GM11168 (cell line): ENCODE data around the gene CHCHD4.

ENCODE experiments used
- in situ Hi-C: fragments of 300-500 bp; cut with MboI; formaldehyde crosslinking; loops from one replicate; pipeline ENCODE4 v1.12.0; 2022; ENCODE audit warnings: low sequenced_read_pairs; ENCODE audit not compliant: unreplicated experiment

CHCHD4 gene

GRCh38 chr3:14150491-14151230 is 26.0 kb upstream of the CHCHD4 start:
- in situ Hi-C loops, result no loop called here

GRCh38 chr3:14150078-14150477 is 25.4 kb upstream of the CHCHD4 start:
- in situ Hi-C loops, result no loop called here

GRCh38 chr3:14148041-14148985 is 23.6 kb upstream of the CHCHD4 start:
- in situ Hi-C loops, result no loop called here

DNA sequence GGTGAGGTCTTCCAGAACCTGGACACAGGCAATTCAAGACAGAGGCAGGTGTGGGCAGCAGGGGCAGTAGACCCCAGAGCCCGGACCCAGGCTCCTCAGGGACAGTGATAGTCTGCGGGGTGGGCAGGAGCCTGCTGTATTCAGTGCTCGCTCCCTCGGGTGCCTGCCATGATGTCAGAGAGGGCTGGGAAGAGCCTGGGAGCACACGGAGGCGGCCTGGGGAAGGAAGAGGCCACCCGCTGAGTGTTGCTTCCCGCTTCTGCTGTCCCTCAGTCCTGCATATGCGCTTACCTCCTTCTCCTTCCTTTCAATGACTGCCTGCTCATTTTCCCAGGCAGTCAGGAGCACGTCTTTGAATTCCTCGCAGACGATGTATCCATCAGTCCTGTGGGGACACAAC is 22.9 kb upstream of the CHCHD4 start:
- in situ Hi-C loops, result no loop called here

DNA sequence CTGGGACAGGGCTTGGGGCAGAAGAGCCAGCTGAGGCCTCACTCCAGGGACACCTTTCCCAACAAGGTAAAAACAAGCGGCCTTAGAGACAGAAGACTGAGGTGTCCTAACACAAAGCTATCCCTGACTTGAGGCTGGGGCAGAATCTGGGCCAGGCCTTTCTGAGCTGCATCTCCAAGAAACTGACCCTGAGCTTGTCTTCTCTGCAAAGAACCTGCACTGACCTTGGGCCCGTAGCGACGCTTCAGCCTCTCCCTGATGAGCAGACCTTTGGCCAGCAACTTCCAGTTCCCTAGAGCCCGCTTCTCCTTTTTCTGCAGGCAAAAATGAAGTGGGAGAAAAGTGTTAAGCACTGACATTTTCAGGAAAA is 22.4 kb upstream of the CHCHD4 start:
- in situ Hi-C loops, result no loop called here

GRCh38 chr3:14146381-14147065 is 21.9 kb upstream of the CHCHD4 start:
- in situ Hi-C loops, result no loop called here

DNA sequence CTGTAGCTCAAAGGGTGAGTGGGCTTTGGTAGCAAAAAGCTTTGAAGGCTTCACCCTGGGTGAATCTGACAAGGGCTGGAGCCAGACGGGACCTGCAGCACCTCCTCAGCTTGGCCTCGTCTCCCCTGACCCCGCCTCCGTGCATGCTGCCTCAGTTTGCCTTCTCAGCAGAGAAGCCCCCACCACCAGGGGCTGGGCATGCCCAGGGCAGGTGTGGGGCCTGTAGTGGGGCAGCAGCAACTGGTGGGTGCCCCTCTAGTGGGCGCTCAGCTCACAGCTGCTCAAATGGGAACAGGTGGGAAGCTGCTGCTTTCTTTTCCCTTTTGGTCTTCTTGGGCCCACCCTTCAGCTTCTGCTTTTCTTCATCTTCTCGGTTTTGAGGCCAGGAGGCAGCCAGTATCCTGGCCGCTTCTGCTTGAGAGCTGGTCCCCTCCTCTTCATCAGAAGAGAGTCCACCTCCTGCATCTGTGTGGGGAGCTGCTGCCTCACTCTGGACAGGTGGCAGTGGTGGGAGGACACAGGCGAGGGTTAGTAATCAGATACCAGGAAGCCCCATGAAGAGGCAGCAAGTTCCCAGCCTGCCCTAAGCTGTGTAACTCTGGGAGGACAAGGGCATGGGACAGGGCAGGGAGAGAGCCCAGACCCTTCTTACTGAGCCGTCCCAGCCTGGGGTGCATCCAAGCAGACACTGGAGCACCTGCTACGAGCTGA is 21.2 kb upstream of the CHCHD4 start:
- in situ Hi-C loops, result no loop called here

DNA sequence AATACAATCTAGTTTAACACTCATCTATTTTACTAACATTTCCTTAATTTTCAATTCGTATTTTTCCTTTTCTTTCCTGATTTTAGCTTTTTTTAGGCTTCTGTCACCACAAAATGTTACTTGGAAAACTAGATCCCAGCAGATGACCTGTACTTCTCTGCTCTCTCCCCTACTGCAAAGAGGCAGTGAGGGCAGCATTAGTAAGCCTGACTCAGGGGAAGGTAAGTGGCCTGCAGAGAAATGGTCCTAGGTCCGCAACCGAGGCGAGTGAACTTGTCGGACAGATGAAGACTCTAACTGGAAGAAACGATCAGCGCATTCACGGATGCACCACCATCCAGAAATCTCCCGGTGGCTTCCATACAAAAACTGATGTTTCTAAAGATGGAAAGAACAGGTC is 20.6 kb upstream of the CHCHD4 start:
- in situ Hi-C loops, result no loop called here

DNA sequence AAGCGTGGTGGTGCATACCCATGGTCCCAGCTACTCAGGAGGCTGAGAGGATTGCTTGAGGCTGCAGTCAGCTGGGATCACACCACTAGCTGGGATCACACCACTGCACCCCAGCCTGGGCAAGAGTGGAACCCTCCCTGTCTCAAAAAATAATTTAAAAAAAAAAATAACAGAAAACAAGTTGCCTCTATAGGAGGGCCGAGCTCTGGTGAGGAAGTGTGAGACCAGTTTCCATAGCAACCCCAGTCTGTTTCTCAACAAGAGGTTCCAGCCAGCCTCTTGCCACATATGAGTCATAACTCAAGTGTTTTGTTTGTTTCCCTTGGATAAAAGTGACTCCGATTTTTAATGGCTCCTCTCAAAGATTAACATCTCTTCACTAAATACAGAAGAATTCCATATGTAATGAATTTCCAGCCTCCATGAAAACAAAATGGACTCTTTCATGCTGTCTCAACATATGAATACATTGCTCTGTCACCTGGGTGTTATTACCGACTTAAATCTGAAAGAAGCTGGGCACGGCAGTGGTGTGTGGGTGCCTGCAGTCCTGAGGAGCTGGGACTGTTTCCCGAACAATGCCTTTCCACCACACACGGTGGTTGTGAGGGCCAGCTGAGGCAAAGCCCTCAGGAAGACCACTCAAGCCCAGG is 19.9 kb upstream of the CHCHD4 start:
- in situ Hi-C loops, result no loop called here

GRCh38 chr3:14143271-14144225 is 18.9 kb upstream of the CHCHD4 start:
- in situ Hi-C loops, result no loop called here

DNA sequence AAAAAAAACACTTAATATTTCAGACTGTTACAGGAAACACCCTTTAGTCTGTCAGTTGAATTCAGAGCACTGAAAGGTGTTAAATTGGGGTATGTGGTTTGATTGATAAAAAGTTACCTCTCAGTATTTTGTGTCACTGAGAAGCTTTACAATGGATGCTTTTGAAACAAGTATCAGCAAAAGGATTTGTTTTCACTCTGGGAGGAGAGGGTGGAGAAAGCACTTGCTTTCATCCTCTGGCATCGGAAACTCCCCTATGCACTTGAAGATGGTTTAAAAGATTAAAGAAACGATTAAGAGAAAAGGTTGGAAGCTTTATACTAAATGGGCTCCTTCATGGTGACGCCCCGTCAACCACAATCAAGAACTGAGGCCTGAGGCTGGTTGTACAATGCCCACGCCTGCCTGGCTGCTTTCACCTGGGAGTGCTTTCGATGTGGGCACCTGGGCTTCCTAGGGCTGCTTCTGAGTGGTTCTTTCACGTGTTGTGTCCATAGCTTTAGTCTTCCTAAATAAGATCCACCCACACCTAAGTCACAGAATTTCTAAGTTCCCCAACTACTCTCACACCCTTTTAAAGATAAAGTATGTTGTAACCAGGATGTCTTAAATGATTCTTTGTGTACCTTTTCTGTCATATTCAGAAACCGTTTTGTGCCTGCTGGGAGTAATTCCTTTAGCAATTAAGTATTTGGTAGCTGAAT is 18.0 kb upstream of the CHCHD4 start:
- in situ Hi-C loops, result no loop called here

DNA sequence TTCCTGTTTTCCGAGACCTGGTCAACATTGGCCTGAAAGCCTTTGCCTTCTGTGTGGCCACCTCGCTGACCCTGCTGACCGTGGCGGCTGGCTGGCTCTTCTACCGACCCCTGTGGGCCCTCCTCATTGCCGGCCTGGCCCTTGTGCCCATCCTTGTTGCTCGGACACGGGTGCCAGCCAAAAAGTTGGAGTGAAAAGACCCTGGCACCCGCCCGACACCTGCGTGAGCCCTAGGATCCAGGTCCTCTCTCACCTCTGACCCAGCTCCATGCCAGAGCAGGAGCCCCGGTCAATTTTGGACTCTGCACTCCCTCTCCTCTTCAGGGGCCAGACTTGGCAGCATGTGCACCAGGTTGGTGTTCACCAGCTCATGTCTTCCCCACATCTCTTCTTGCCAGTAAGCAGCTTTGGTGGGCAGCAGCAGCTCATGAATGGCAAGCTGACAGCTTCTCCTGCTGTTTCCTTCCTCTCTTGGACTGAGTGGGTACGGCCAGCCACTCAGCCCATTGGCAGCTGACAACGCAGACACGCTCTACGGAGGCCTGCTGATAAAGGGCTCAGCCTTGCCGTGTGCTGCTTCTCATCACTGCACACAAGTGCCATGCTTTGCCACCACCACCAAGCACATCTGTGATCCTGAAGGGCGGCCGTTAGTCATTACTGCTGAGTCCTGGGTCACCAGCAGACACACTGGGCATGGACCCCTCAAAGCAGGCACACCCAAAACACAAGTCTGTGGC is 17.1 kb upstream of the CHCHD4 start:
- in situ Hi-C loops, result no loop called here

DNA sequence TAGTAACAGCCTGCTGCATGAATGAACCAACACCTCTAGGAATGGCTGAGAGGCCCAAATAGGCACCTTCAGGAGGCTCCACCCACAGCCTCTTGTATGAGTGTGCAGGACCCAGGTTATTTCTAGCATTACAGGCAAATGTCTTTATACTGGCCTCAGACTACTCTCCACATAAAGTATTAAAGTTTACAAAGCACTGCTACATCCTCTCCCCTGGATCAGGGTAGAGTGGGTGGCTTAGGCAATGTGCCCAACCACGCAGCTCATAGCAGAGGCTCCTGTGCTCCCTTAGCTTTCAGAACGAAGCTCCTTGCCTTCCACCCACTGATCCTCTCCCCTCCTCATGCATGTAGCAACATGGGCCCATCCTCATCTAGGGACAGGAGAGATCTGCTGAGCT is 16.5 kb upstream of the CHCHD4 start:
- in situ Hi-C loops, result no loop called here

DNA sequence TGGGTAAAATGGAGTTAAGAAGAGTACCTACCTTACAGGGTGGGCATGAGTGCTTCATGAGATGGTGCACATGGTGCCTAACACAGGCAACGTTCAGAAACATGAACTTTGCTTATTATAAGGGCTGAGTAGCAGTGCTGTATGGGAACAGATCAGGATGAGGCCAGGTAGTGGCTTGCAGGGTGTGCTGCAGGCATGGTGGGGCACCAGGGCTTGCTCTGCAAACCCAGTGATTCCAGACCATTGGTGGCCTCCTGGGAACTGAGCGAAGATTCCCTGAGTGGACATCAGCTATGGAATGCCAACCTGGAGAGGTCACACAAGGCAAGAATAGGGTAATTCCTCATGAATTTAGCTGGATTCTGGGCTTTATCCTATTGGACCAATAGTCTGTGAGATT is 16.0 kb upstream of the CHCHD4 start:
- in situ Hi-C loops, result no loop called here

GRCh38 chr3:14139771-14140170 is 15.1 kb upstream of the CHCHD4 start:
- in situ Hi-C loops, result no loop called here

- in situ Hi-C loops, result no loop called here
These were observed 14.4 kb upstream of the CHCHD4 start for GRCh38 chr3:14138878-14139655.
